HG02870 (cell line): Measurements from ENCODE around the gene SOCS4.
A peak's percentile ranks its signal among the peaks of the same experiment; 100 is the strongest.
"Not testable (repeated sequence)": the region's sequence is repeated elsewhere in the genome, so short reads cannot be mapped to it uniquely, and the experiment has no call there.

Experiments used
- ATAC-seq: cut with Tn5 transposase; IDR thresholded peaks from one replicate; pipeline ENCODE4 v1.9.1; 2021; ENCODE audit warnings: mild to moderate bottlenecking, moderate library complexity; ENCODE audit not compliant: unreplicated experiment

The SOCS4 gene, protein sequence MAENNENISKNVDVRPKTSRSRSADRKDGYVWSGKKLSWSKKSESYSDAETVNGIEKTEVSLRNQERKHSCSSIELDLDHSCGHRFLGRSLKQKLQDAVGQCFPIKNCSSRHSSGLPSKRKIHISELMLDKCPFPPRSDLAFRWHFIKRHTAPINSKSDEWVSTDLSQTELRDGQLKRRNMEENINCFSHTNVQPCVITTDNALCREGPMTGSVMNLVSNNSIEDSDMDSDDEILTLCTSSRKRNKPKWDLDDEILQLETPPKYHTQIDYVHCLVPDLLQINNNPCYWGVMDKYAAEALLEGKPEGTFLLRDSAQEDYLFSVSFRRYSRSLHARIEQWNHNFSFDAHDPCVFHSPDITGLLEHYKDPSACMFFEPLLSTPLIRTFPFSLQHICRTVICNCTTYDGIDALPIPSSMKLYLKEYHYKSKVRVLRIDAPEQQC

DNA sequence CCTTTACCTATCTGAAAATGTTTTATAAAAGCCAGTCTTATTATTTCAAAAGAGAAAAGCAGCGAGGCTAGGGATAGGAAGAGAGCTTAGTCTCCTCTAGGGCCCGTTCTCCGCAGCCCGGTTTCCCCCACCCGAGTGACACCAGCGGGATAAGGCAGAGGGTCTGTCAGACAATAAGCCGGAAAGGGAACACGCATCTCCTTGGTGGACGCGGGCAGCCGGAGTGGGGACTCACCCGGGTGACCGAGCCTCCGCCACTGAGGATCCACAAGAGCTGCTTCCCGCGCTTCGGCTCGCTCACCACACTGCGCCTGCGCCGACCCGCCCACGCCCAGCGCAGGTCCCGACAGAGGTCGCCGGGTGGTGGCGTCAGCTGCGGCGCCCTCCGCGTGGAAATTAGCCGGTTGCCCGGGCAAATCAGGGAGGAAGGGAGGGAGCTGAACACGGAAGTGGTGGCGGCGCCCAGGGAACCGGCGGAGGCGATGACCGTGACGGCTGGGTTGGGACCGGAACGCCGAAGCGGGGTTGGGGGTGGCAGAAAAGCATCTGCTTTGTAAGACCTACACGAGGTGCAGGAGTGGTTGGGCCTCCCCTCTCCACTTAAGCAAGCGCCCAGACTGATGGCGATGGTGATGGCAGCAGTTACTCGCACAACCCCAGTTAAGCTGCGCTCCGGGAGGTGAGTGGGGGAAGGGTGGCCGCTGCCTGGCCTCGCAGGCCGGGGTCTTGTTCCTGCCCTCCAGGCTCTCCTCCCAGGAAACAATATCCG lies at the start of gene SOCS4, which contains the start of gene WDHD1:
SOCS4 (plus strand) TSS at position 444 of the 769 bp plus-strand sequence. CDS start 15,806 bp downstream, outside the sequence.
WDHD1 (minus strand) TSS at position 307 of the 769 bp plus-strand sequence. CDS start 312 bp downstream, outside the sequence.
- peak; percentile 87 for ATAC-seq

DNA sequence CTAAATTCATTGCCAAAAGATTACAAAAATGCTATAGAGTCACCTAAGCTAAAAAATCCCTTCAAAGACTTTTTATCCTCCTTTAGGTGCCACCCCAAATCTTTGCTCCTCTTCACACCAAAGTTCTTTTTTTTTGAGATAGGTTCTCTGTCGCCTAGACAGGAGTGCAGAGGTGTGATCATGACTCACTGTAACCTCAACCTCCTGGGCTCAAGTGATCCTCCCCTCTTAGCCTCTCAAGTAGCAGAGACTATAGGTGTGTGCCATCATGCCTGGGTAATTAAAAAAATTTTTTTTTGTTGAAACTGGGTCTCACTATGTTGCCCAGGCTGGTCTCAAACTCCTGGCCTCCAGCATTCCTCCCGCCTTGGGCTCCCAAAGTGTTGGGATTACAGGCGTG lies 48.0 kb upstream of the SOCS4 start:
- ATAC-seq, result no peak

DNA sequence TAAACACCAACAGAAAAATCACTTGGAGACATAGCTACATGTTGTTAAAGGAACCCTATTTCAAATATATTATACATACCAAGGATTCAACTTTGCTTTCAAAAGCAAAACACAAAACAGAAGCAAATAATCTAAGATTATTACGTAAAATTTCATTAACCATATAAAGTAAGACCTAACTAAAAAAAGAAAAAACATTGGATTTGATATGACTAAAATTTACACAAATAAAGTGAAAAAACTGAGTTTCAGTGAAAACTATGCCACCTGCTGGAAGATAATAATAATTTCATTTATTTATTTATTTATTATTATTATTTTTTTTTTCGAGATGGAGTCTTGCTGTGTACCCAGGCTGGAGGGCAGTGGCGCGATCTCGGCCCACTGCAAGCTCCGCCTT lies 45.3 kb upstream of the SOCS4 start:
- no peak for ATAC-seq

DNA sequence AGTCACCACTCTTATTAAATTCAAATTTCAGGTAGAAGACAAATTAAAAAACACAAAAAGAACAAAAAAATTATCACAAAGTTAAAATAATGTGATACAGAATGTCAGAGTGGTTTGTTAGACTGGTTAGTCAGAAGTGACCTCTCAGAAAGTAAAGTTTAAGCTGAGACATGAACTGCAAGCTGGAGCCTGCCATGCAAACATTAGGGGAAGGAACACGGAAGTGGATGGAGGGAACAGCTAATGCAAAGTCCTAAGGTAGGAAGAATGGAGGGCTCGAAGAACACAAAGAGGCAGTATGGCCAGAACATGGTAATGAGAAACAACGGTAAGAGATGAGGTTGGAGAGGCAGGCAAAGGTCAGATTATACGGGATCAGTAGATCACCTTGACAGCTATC lies 41.9 kb upstream of the SOCS4 start:
- no peak for ATAC-seq

DNA sequence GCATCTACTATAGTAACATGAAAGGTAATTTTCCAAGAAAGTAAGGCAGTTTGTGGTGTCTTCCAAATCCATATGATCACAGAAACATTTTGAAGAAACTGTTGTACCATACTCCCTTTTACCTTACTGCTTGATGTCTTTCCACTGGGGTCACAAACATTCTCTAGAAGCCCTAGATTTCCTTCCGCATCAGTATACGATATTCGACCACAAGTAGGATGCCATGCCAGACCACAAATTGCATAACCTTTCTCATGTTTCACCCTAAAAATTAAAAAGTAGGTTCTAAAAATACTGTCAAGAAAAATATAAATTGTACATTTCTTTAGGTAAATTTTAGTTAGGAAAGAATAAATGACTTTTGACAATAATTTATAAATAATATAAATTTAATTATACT lies 26.7 kb upstream of the SOCS4 start:
- ATAC-seq, result no peak

DNA sequence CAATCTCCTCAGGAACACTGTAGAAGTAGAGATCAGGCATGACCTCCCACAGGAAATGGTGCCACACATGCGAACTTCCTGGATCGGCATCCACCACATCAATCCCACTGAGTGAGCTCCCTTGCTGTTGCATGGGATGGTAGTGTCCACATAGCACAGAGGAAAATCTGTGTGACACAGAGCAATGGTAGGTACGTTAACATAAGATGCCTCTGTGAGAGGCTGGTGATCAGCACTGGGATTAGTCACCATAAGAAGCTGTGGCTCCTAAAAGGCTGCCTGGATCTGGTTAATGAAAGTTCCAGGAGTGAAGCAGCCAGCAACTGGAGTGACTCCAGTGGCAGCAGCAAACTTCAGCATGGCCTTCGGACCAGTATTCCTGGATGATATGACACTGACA lies 22.0 kb upstream of the SOCS4 start:
- no peak for ATAC-seq

DNA sequence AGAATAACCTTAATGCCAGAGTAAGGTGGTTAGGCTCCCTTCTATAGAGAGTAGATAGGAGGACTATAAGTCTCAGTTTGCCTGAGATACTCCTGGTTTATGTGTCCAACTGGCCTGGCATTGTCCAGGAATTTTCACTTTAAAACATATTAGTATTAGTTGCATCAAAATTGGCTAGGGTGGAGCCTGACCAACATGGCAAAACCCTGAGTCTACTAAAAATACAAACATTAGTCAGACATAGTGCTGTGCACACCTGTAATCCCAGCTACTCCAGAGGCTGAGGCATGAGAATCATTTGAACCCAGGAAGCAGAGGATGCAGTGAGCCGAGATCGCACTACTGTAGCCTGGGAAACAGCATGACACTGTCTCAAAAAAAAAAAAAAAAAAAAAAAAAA lies 12.0 kb upstream of the SOCS4 start:
- ATAC-seq, result no peak

DNA sequence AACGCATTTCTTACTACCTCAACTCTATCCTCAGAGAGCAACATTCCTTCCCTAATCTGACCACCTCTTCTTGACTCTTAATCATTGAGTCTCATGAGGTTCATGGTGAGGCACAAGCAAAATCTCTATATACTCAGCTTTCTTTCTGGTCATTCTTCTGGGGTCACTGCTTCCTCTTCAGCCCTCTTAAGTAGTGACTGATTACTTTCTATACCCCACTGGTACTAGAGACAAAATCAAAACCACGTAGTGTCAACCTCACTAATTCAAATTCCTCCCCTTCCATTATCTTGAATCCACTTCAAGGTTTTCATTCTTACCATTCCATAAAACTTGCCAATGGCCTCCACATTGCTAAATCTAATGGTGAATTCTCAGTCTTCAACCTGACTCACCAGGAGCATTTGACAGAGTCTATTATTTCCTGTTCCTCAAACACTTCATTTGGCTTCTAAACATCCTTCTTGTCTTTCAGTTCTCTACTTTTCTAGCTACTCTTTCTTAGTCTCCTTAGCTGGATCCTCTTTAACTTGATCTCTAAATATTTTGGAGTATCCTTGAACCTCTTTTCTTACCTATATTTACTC lies 7.0 kb upstream of the SOCS4 start:
- no peak for ATAC-seq

DNA sequence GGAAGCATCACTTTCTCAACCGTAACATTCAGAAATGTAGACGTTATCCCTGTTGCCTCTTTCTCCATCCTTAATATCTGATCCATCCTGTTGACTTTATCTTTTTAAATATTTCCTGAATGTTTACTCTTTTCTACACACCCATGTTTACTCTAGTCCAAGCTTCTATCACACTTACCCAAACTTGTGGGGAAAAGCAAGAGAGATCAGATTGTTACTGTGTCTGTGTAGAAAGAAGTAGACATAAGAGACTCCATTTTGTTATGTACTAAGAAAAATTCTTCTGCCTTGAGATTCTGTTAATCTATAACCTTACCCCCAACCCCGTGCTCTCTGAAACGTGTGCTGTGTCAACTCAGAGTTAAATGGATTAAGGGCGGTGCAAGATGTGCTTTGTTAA lies 2.7 kb upstream of the SOCS4 start:
- not testable (repeated sequence) for ATAC-seq

DNA sequence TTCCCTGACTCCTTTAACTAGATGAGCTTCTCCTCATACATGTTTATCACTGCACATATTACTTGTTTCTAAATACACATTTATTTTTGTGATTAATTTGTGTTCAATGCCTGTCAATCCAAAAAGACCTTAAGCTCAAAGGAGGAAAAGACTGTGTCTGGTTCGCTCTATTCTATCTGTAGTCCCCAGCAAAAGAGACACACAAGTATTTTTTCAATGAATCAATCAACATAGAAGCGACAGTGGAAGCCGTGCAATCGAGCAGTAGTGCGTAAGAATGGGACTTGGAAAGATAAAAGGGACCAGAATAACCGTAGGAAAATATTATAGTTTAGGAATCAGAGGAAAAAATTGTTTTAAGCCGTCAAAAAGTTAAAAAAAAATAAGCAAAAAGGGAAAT lies 1.1 kb upstream of the SOCS4 start:
- no peak for ATAC-seq

DNA sequence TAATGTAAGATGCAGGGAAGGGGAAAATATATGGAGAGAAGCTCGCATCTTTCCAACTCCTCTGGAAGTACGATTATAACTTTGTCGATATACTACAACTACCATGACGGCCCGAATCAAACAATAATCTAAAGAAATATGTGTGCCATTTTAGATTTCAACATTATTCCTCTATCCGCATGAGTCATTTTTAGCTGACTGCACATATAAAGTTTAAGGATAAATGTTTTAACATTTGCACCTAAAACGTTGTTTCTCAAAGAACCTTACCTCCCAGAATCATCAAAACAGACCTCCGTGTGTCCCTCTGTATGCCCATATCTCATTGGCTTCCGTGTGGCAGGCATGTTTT lies 619 bp upstream of the SOCS4 start:
- no peak for ATAC-seq

DNA sequence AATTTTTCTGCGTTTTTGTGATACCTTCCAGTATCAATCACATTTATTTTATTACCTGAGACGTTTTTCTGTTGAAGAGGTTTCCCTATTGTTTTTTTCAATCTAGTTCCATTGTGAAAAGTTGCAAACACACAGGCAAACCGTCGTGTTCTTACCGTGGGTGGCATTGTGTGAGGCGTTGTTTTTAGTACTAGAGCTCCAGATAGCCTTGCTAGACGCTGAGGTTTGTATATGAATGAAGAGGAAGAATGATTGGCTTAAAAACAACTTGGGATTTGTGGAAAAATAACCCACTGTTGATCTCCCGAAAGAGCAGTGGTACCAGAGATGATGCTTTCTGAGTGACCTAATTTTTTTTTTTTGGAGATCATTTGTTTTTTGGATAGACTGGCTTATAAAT lies 1.0 kb downstream of the SOCS4 start:
- ATAC-seq, result no peak

DNA sequence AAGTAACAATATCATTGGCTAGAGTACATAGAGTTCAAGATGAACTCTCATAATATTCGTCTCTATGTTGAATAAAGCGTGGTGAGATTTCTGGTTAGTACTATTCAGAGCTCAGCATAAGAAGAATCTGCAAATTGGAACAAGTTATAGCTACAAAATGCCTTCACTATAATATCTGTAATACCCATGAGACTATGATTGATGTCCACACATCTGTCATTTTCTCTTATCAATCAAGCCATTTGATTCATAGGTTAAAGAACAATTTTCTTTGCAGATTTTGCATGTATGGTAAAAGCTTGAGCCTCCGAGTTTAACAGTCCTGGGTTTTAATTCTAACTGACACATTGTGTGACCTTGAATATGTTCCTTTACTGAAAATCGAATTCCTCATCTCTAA lies 1.4 kb downstream of the SOCS4 start:
- no peak for ATAC-seq

DNA sequence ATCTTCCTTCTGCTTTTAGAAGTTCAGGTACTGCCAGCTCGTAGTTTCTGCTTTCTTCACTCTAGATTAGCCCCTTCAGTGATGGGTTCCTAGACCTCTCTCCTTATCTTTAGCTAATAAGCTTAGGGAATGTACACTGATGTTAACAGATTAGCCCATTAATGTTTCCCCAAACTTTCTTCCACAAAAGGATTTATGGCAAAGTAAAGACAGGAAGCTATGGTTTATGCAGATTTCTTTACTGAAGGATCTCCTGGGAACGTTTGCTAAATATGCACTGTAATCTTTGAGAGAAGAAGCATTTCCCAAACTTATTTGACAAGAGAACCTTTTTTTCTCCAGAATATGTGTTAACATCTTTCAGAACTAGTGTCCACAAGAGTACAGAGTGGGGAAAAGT lies 4.2 kb downstream of the SOCS4 start:
- ATAC-seq, result no peak

DNA sequence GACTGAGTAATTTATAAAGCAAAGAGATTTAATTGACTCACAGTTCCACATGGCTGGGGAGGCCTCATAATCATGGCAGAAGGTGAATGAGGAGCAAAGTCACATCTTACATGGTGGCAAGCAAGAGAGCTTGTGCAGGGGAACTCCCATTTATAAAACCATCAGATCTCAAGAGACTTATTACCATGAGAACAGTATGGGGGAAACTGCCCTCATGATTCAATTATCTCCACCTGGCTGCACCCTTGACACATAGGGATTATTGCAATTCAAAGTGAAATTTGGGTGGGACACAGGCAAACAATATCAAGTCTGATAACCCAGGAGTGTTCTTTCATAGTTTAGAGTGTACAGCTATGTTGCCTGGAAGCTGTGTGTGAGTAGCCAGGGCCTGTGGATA lies 11.0 kb downstream of the SOCS4 start:
- ATAC-seq, result not testable (repeated sequence)

DNA sequence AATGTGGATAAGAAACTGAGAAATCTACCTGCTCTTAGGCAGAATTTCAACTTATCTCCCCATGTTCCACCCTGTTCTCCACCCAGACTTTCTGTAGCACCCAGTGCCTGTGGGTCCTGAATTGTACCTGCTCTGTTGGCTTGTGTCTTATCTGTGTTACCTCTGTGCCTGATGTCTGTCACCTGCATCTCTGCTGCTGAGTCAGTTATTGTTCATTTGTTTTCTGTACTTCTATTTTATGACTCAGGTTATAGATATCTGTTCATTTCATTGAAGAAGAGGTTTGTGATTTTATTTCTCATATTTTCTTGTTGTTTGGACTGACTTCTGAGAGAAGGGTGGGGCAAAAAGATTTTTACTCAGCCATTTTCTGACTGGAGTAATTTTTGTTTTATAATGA lies 11.7 kb downstream of the SOCS4 start:
- no peak for ATAC-seq

DNA sequence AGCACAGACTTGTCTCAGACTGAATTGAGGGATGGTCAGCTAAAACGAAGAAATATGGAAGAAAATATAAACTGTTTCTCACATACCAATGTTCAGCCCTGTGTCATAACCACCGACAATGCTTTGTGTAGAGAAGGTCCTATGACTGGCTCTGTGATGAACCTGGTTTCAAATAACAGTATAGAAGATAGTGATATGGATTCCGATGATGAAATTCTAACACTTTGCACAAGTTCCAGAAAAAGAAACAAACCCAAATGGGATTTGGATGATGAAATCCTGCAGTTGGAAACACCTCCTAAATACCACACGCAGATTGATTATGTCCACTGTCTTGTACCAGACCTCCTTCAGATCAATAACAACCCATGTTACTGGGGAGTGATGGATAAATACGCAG lies 16.5 kb downstream of the SOCS4 start:
- ATAC-seq, result no peak

DNA sequence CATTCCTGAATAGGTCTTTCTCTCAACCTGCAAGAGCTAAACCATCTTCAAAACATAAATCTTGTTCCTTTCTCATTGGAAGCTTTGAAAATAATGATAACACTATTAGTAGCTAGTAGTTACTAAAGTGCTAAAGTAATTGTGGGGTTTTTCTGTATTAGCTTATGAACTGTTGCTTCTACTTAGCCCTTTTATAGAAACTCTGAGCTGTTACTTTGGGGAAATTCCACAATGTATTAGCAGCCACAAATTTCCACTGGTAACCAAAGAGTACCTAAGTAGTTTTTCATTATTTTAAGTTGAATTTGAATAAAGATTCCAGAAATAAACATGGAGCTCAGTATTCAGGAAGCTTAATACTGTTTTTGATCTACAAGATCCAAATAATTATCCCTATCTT lies 18.1 kb downstream of the SOCS4 start:
- ATAC-seq, result no peak

DNA sequence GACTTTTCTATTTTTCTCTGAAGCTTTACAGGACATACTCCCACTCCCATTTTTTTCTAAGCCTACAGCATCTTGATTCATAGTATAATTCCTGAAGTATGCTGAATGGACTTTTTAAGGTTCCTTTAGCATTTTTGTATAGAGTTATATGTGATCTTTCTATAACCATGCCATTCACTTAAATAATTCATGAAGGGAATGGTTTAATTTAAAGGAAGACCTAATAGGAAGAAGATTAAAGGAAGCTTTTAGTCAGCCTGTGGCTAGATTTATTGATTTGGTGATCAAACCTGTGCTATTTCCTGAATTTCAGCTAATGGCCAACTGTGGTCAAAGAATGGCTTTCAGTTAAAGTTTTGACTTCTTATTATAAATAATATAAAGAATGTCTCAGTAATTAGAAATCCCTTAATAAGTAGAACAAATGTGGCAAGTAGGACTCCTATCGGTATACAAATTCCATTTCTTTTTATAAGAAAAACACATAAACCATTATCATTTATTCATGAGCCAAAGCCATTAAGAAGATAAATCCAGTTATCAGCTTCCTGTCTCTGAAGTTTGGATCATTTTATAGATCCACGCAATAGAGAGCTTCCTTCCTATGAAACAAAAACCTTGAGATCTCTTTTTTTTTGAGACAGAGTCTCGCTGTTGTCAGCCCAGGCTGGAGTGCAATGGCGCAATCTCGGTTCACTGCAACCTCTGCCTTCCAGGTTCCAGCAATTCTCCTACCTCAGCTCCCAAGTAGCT lies 20.4 kb downstream of the SOCS4 start:
- ATAC-seq, result no peak

DNA sequence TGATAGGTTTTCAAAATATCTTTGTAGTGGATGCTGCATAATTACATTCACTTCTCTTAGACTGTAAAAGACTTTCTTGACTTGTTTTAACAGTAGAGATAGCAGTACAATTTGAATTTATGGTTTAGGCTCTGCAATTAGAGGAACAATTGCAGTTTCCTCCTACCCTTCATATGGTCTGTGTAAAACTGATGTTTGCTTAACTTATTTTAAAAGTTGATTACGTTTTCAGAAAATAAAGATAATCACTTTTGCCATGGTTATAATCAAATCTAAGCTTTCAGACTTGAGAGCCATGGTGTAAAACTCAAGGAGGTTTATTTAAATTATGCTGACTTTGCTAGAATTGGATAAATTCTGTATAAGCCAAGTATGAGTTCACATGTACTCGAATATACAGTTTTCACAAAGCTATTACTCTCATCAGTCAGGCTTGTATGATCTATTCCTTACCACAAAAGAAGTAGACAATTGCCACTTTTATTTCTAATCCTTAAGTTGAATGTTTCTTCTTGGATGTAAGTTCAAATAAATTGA lies 21.9 kb downstream of the SOCS4 start:
- no peak for ATAC-seq

DNA sequence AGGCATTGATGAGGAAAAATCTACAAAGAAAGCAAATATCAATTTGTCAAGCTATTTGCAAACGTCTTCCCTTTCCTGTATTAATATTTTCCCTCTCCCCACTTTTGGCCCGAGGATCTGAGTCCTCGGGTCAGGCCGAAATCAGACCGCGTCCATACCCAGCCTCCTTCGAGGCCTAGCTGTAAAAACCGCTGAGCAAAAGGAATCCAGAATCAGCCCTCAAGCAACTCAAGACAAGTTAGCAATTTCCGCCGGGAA lies 24.1 kb downstream of the SOCS4 start:
- peak; percentile 19 for ATAC-seq
